Measurements from ENCODE around the gene C6orf118.

The C6orf118 gene

DNA sequence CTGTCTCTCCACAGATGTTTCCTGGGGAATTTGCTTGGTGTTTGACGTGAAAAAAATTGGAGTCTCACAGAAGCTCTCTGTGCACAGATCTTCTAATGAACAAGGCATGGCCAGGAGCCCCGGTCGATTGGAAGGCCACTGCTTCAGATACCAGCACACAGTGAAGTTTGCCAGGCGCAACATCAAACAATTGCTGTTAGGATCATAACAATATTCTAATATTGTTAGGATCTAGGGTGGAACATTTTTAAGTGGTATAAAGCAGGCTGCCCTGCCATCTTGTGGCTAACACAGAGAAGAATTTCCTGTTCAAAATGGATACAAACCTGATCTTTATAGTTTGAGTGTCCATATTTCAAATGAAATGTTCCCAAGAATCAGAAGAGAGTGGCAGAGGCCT is 64.1 kb downstream of the C6orf118 start:
- Histone ChIP-seq H3K4me1 (ENCODE audit: low read depth, poor library complexity, severe bottlenecking) (no peaks in the 10 kb centered on the region), H3K4me2 (no peak overlapping the region), H2AFZ (ENCODE audit: low read depth) (no peak overlapping the region; the same call in 1 of the 2 replicates), H4K20me1 (ENCODE audit: insufficient read depth) (no peaks in the 10 kb centered on the region), H3K27ac (no peak overlapping the region), H3K27me3 (ENCODE audit: insufficient read depth, low read depth) (no peaks in the 10 kb centered on the region), H3K9ac (no peak overlapping the region), H3K4me3 (IDR thresholded peaks at IDR 0.05; ENCODE audit: insufficient read depth, low read depth, low read length) (no peak overlapping the region), H3K36me3 (ENCODE audit: insufficient read depth) (no peaks in the 10 kb centered on the region), H3K79me2 (ENCODE audit: insufficient read depth, low read depth) (no peaks in the 10 kb centered on the region)
- TF ChIP-seq, protein P1, sequence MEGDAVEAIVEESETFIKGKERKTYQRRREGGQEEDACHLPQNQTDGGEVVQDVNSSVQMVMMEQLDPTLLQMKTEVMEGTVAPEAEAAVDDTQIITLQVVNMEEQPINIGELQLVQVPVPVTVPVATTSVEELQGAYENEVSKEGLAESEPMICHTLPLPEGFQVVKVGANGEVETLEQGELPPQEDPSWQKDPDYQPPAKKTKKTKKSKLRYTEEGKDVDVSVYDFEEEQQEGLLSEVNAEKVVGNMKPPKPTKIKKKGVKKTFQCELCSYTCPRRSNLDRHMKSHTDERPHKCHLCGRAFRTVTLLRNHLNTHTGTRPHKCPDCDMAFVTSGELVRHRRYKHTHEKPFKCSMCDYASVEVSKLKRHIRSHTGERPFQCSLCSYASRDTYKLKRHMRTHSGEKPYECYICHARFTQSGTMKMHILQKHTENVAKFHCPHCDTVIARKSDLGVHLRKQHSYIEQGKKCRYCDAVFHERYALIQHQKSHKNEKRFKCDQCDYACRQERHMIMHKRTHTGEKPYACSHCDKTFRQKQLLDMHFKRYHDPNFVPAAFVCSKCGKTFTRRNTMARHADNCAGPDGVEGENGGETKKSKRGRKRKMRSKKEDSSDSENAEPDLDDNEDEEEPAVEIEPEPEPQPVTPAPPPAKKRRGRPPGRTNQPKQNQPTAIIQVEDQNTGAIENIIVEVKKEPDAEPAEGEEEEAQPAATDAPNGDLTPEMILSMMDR (conservative IDR thresholded peaks at IDR 0.05; ENCODE audit: low read depth, low read length): peak; percentile 37

DNA sequence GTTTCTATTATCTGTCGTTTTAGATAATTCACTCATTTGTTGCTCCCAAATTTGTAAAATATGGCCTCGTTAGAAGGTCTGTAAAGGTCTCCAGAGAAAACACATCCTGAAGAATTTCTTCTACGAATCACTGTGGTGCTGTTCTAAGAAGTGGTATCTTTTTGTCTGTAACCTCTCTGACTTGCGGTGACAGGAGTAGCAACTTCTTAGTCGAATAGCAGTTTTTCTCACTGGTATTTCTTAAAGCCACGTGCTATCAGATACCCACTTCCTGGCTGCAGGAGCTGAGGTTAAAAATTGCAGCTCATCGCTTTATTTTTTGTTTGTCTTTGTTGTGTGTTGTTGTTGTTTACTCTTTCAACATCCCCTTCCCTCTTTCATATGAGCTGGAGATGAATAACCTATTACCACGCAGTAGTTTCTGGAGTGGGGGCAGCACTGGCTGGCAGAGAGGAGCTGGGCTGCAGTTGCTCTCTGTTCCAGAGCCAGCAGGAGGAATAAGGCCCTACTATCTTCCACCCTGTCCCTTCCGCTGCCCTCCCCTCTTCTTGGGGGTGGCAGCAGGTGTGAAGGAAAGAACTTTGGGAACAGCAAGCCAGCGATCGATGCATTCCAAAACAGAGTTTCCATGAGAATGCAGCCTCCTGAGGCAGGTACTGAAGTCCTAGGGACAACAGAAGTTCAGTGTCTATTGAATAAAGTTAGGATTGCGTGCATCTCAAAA is 64.7 kb downstream of the C6orf118 start:
- H3K4me3 ChIP-seq (IDR thresholded peaks at IDR 0.05; ENCODE audit: insufficient read depth, low read depth, low read length): no peak overlapping the region
- no peak overlapping the region; the same call in 1 of the 2 replicates for H2AFZ ChIP-seq (ENCODE audit: low read depth)
- no peaks in the 10 kb centered on the region for H4K20me1 ChIP-seq (ENCODE audit: insufficient read depth)
- no peak overlapping the region for H3K27ac ChIP-seq
- H3K4me2 ChIP-seq: no peak overlapping the region
- no peaks in the 10 kb centered on the region for H3K36me3 ChIP-seq (ENCODE audit: insufficient read depth)
- TF ChIP-seq, protein P1 (conservative IDR thresholded peaks at IDR 0.05; ENCODE audit: low read depth, low read length): no peak
- H3K27me3 ChIP-seq (ENCODE audit: insufficient read depth, low read depth): no peaks in the 10 kb centered on the region
- H3K9ac ChIP-seq: no peak overlapping the region
- no peaks in the 10 kb centered on the region for H3K79me2 ChIP-seq (ENCODE audit: insufficient read depth, low read depth)
- H3K4me1 ChIP-seq (ENCODE audit: low read depth, poor library complexity, severe bottlenecking): no peaks in the 10 kb centered on the region

DNA sequence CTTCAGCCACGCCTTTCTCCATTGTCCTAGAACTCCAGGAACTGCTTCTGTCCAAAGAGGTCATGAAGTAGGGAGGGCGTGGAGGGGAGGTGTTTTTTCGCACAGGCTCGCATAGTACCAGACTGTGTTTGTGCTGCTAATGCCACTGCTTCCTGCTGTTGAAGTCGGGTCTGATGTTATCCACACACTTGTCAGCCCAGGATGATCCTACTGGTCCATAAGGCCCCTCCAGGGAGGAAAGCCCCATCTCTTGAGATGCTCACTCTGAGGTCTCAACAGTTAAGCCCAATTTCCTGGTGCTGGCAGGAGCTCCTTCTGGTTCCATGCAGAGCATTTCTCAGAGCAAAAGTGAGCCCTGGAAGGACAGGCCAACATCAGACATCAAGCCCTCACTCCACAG is 65.6 kb downstream of the C6orf118 start:
- Histone ChIP-seq H2AFZ (ENCODE audit: low read depth) (no peak overlapping the region), H4K20me1 (ENCODE audit: insufficient read depth) (no peaks in the 10 kb centered on the region), H3K4me3 (IDR thresholded peaks at IDR 0.05; ENCODE audit: insufficient read depth, low read depth, low read length) (no peak overlapping the region), H3K79me2 (ENCODE audit: insufficient read depth, low read depth) (no peaks in the 10 kb centered on the region), H3K9ac (no peak overlapping the region), H3K4me2 (no peak overlapping the region), H3K4me1 (ENCODE audit: low read depth, poor library complexity, severe bottlenecking) (no peaks in the 10 kb centered on the region), H3K27me3 (ENCODE audit: insufficient read depth, low read depth) (no peaks in the 10 kb centered on the region), H3K27ac (no peak overlapping the region), H3K36me3 (ENCODE audit: insufficient read depth) (no peaks in the 10 kb centered on the region)
- TF ChIP-seq, protein P1 (conservative IDR thresholded peaks at IDR 0.05; ENCODE audit: low read depth, low read length): no peak

DNA sequence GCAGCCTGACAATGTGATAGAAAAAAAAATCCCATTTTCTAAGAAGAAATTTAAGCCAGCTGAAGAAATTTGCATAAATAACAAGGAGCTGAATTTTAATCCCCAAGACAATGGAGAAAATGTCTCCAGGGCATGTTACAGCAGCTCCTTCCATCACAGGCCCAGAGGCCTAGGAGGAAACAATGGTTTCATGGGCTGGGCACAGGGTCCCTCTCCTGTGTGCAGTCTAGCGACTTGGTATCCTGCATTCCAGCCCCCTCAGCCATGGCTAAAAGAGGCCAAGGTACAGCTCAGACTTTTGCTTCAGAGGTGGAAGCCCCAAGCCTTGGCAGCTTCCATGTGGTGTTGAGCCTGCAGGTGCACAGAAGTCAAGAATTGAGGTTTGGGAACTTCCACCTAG is 73.1 kb downstream of the C6orf118 start:
- Histone ChIP-seq H3K27ac (no peak overlapping the region), H3K27me3 (ENCODE audit: insufficient read depth, low read depth) (no peaks in the 10 kb centered on the region), H3K4me1 (ENCODE audit: low read depth, poor library complexity, severe bottlenecking) (no peaks in the 10 kb centered on the region), H3K79me2 (ENCODE audit: insufficient read depth, low read depth) (no peaks in the 10 kb centered on the region), H3K9ac (no peak overlapping the region), H3K36me3 (ENCODE audit: insufficient read depth) (no peaks in the 10 kb centered on the region), H3K4me2 (no peak overlapping the region), H4K20me1 (ENCODE audit: insufficient read depth) (no peaks in the 10 kb centered on the region), H3K4me3 (IDR thresholded peaks at IDR 0.05; ENCODE audit: insufficient read depth, low read depth, low read length) (no peak overlapping the region), H2AFZ (ENCODE audit: low read depth) (no peak overlapping the region)
- TF ChIP-seq, protein P1 (conservative IDR thresholded peaks at IDR 0.05; ENCODE audit: low read depth, low read length): no peak

All from KMS-11 (cell line).